PC-3 (cell line): ENCODE results near the gene EXD3.

Source experiments
- EZH2 ChIP-seq: fragments of 300-600 bp; sonication (generic); IDR thresholded peaks from one replicate; pipeline ENCODE4 v1.6.1; 2017; ENCODE audit warnings: antibody characterized with exemption, mild to moderate bottlenecking, low read length; ENCODE audit not compliant: unreplicated experiment
- EZH2phosphoT487 ChIP-seq: fragments of 300-600 bp; sonication (generic); IDR thresholded peaks from 2 replicates; pipeline ENCODE4 v1.6.1; 2018; ENCODE audit warnings: mild to moderate bottlenecking, antibody characterized with exemption, low read length, borderline replicate concordance
- TF ChIP-seq, protein P1 (sequence below): fragments of 300-600 bp; sonication (generic); conservative IDR thresholded peaks from 2 replicates; pipeline ENCODE4 v1.5.1; 2017; ENCODE audit warnings: antibody characterized with exemption, low read depth, mild to moderate bottlenecking, low read length

GRCh38 chr9:137319011-137319738, 103.8 kb downstream of the EXD3 start:
- no peak for TF ChIP-seq EZH2
- TF ChIP-seq, protein P1, sequence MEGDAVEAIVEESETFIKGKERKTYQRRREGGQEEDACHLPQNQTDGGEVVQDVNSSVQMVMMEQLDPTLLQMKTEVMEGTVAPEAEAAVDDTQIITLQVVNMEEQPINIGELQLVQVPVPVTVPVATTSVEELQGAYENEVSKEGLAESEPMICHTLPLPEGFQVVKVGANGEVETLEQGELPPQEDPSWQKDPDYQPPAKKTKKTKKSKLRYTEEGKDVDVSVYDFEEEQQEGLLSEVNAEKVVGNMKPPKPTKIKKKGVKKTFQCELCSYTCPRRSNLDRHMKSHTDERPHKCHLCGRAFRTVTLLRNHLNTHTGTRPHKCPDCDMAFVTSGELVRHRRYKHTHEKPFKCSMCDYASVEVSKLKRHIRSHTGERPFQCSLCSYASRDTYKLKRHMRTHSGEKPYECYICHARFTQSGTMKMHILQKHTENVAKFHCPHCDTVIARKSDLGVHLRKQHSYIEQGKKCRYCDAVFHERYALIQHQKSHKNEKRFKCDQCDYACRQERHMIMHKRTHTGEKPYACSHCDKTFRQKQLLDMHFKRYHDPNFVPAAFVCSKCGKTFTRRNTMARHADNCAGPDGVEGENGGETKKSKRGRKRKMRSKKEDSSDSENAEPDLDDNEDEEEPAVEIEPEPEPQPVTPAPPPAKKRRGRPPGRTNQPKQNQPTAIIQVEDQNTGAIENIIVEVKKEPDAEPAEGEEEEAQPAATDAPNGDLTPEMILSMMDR, result no peak
- TF ChIP-seq EZH2phosphoT487, result no peak
